Fibroblast of the aortic adventitia (primary cell): ENCODE results near the gene RAI14. TPM values are rescaled to one million over a fixed set of nuclear protein-coding genes. Genes with fewer than 3 reads are reported as not detected.
A peak's percentile ranks its signal among the peaks of the same experiment; 100 is the strongest.

Source experiments
- DNase-seq: peaks from one replicate; pipeline ENCODE4 v3.0.0-alpha.2; 2010; ENCODE audit warnings: low read depth
- H3K4me3 ChIP-seq: 2 replicates; pipeline ENCODE4 v1.5.1; 2011; ENCODE audit warnings: low read depth, mild to moderate bottlenecking, control low read depth, low read length, moderate library complexity
- CTCF ChIP-seq: IDR thresholded peaks from 2 replicates; pipeline ENCODE4 v1.5.1; 2011; ENCODE audit warnings: mild to moderate bottlenecking, low read length, control low read depth, inconsistent platforms; ENCODE audit not compliant: insufficient read depth
- total RNA-seq: library from RNA; depleted of rRNA; stranded (reverse); fragments of >200 nt; gene quantifications from 2 replicates; pipeline ENCODE4 v1.2.3, GENCODE V29; 2012; ENCODE audit warnings: low replicate concordance

Gene RAI14
- total RNA-seq, 1 donor = 100 TPM

GRCh38 chr5:34673463-34674125, 17.5 kb downstream of the RAI14 start:
- no peak for DNase-seq
- no peak for TF ChIP-seq CTCF
- no peak overlapping the region for H3K4me3 ChIP-seq

DNA sequence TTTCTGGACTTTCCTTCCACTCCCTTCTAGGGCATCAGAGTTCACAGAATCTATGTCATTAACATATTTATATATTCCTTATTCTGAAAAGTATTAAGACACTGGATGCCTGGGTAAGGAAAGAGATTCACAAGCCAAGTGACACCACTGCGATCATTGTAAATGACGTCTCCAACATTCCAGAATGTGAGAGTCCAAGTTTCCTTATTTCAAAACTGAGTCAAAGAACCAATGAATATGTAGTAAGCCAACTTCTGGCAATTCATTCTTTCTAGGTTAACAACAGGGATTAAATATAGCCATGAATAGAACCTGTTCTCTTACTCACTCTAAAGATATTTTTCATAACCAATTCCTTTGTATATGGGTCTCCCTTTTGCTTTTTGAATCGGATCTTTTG, 18.1 kb downstream of the RAI14 start:
- H3K4me3 ChIP-seq = no peak overlapping the region
- no peak for TF ChIP-seq CTCF
- peak; percentile 89 for DNase-seq

- no peak for TF ChIP-seq CTCF
- H3K4me3 ChIP-seq = no peak overlapping the region
- no peak for DNase-seq
Observed at GRCh38 chr5:34675857-34676256, 19.7 kb downstream of the RAI14 start.

DNA sequence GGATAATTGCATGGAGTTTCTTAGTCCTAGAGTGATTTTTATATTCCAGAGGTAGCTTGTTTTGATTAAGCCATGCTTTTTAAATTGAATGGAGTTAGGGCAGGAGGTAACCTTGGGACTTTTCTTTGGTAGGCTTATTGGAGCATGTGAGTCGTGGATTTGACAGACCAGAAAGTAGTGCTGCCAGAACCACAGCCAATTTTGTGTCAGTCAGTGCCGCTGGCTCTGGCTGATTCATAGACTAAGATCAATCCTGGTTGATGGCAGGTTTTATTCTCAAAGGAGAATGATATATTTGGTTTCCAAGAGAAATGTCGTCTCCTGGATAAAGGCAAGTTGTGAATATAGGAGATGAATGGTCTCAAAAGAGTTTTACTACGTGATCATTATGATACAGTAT, 20.3 kb downstream of the RAI14 start:
- TF ChIP-seq CTCF = no peak
- DNase-seq = peak; percentile 52

GRCh38 chr5:34677428-34677827, 21.3 kb downstream of the RAI14 start:
- TF ChIP-seq CTCF = no peak
- H3K4me3 ChIP-seq = no peak overlapping the region
- DNase-seq = no peak

More for the DNA sequence above, 20.3 kb downstream of the RAI14 start:
- H3K4me3 ChIP-seq = no peak overlapping the region

DNA sequence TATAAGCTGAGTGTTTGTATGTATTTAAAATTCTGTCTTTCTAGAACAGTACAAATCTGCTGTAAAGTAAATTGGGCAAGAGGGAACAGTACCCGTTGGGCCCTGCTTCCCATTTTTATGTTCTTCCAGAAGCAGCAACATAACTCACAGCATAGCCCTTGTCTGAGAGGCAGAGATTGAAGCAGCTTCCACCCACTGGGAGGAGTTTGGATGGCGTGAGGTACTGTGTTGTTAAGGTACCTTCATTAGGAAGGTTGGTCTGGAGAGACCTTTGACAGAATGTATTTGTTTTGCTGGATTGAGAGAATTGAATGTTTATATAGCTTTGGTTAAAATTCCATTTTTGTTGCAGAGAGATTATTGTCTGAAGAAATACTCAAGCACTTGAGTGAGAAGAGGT, 24.8 kb downstream of the RAI14 start:
- no peak overlapping the region for H3K4me3 ChIP-seq
- TF ChIP-seq CTCF = no peak
- no peak for DNase-seq
